ENCODE data around the gene TOPBP1. TPM values are rescaled to one million over a fixed set of nuclear protein-coding genes. Genes with fewer than 3 reads are reported as not detected.

TOPBP1 gene
- total RNA-seq, 1 experiment from 2014 or later: 51.5 TPM

- no peak overlapping the region for H3K27ac Mint-ChIP-seq
- no peaks in the 10 kb centered on the region for H3K36me3 Mint-ChIP-seq (ENCODE audit: insufficient read depth in 1 of 3, low read depth in 3 of 3)
- no peak overlapping the region for H3K18ac ChIP-seq (ENCODE audit: insufficient read length, low read depth, low read length)
- H2AFZ ChIP-seq (ENCODE audit: low read length): no peak overlapping the region
- H3K79me2 ChIP-seq (ENCODE audit: insufficient read depth, low read length): no peaks in the 10 kb centered on the region
- no peaks in the 10 kb centered on the region for H4K20me1 ChIP-seq (ENCODE audit: control insufficient read depth, insufficient read depth, insufficient read length)
- H2BK5ac ChIP-seq (ENCODE audit: insufficient read length, low read length): no peak overlapping the region
- H2AK5ac ChIP-seq (ENCODE audit: insufficient read length, low read length): no peak overlapping the region
- no peak overlapping the region for H3K27ac ChIP-seq (ENCODE audit: insufficient read length, low read depth, low read length)
- H4K8ac ChIP-seq (replicated peaks; ENCODE audit: insufficient read length, low read depth, low read length): no peak overlapping the region
- H2BK15ac ChIP-seq (ENCODE audit: low read depth, low read length): no peak overlapping the region
- no CpG with 5 or more reads among the region's 47 CpGs for WGBS (ENCODE audit: extremely low coverage, insufficient read length, low lambda C conversion rate)
- no peak overlapping the region for H4K91ac ChIP-seq (ENCODE audit: insufficient read length, low read depth, low read length)
- H3K56ac ChIP-seq (ENCODE audit: insufficient read length, low read depth, low read length): no peak overlapping the region
- H3K9me3 ChIP-seq (ENCODE audit: control insufficient read depth, low read depth, low read length): no peaks in the 10 kb centered on the region
- peak overlapping the region; percentile 36; the same call in 1 of the 2 replicates for H3K14ac ChIP-seq (ENCODE audit: insufficient read depth, low read length)
- no peak overlapping the region for H2BK20ac ChIP-seq (ENCODE audit: low read depth, low read length, poor library complexity, severe bottlenecking)
- peaks cover 6% of the 10 kb centered on the region for H3K23me2 ChIP-seq (ENCODE audit: insufficient read length, low read depth, low read length, poor library complexity, severe bottlenecking)
- no peak overlapping the region for H2BK120ac ChIP-seq (ENCODE audit: low read depth, low read length, poor library complexity, severe bottlenecking)
- peaks cover 12 to 13% of the 10 kb centered on the region in 2 experiments for H3K4me1 Mint-ChIP-seq
- H3K27me3 Mint-ChIP-seq (ENCODE audit: low read depth): peaks cover 55% of the 10 kb centered on the region
- no peak overlapping the region for H3K23ac ChIP-seq (ENCODE audit: insufficient read length, low read depth, low read length)
- no peaks in the 10 kb centered on the region for H3K79me1 ChIP-seq (ENCODE audit: insufficient read depth, low read depth, low read length, poor library complexity, severe bottlenecking)
- peaks cover 3% of the 10 kb centered on the region; the same call in 1 of the 2 replicates for H3K4me1 ChIP-seq (ENCODE audit: insufficient read depth, low read length)
- H3K9me3 Mint-ChIP-seq: peaks cover 4 to 8% of the 10 kb centered on the region in 2 experiments; a peak in 1 of 5 replicates
- H4K5ac ChIP-seq (ENCODE audit: insufficient read length, low read depth, low read length): no peak overlapping the region
- TF ChIP-seq, protein P1, sequence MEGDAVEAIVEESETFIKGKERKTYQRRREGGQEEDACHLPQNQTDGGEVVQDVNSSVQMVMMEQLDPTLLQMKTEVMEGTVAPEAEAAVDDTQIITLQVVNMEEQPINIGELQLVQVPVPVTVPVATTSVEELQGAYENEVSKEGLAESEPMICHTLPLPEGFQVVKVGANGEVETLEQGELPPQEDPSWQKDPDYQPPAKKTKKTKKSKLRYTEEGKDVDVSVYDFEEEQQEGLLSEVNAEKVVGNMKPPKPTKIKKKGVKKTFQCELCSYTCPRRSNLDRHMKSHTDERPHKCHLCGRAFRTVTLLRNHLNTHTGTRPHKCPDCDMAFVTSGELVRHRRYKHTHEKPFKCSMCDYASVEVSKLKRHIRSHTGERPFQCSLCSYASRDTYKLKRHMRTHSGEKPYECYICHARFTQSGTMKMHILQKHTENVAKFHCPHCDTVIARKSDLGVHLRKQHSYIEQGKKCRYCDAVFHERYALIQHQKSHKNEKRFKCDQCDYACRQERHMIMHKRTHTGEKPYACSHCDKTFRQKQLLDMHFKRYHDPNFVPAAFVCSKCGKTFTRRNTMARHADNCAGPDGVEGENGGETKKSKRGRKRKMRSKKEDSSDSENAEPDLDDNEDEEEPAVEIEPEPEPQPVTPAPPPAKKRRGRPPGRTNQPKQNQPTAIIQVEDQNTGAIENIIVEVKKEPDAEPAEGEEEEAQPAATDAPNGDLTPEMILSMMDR (conservative IDR thresholded peaks at IDR 0.05): peak; percentile 25; the same call in 1 of the 3 replicates
- H2BK12ac ChIP-seq (ENCODE audit: insufficient read length, low read depth, low read length): no peak overlapping the region
- H3K9ac ChIP-seq (ENCODE audit: extremely low read depth, insufficient read length, low read length): no peak overlapping the region
- peak; percentile 51 for DNase-seq
- H3T11ph ChIP-seq (ENCODE audit: low read length): no peak overlapping the region
- H3K4me3 Mint-ChIP-seq: peak overlapping the region; percentile 69 to 81
- H3K4ac ChIP-seq (ENCODE audit: low read depth, low read length): no peak overlapping the region
- peaks cover 12% of the 10 kb centered on the region; the same call in 1 of the 2 replicates for H3K27me3 ChIP-seq (ENCODE audit: insufficient read depth, low read length)
- H3K4me2 ChIP-seq (ENCODE audit: insufficient read depth, insufficient read length, low read length): peak overlapping the region; percentile 52
These were observed 12.7 kb upstream of the TOPBP1 start for GRCh38 chr3:133674290-133674919.

All from H9 (cell line).